H1 (cell line): Measurements from ENCODE around the gene CCDC192. TPM values are rescaled to one million over a fixed set of nuclear protein-coding genes. Genes with fewer than 3 reads are reported as not detected.

Experiments
- CTCF ChIA-PET: fragments of 300-600 bp; sonication (Branson Sonifier 250); formaldehyde crosslinking; loops from one replicate; lab custom pipeline; 2021; ENCODE audit not compliant: partially characterized antibody; lab: Charles Lee
- POLR2A ChIA-PET: fragments of 300-600 bp; sonication (Branson Sonifier 250); formaldehyde crosslinking; loops from one replicate; lab custom pipeline; 2021; ENCODE audit warnings: inconsistent platforms; ENCODE audit not compliant: partially characterized antibody; lab: Charles Lee
- DNase-seq, 2 experiments: peaks; one replicate each; pipeline versions ENCODE4 v3.0.0 to v3.0.0-alpha.2; 2010 to 2022; ENCODE audit warnings: low spot score in 2 of 2, low read depth in 1 of 2, mixed read lengths in 1 of 2
- FAIRE-seq: peaks from 2 replicates; lab custom pipeline; 2011; peaks lifted over from hg19 to GRCh38; lab: Jason Lieb, UNC
- H2AFZ ChIP-seq: 2 replicates; pipeline ENCODE4 v1.8.1; 2012; ENCODE audit warnings: low read length, inconsistent platforms
- H2AK5ac ChIP-seq: 2 replicates; pipeline ENCODE4 v1.6.1; 2013; ENCODE audit warnings: low read depth, low read length
- H2BK120ac ChIP-seq: replicated peaks from 2 replicates; pipeline ENCODE3; 2013; ENCODE audit warnings: low read depth, low read length, inconsistent platforms
- H2BK12ac ChIP-seq: 2 replicates; pipeline ENCODE4 v1.6.1; 2013; ENCODE audit warnings: low read depth, low read length
- H2BK15ac ChIP-seq: 2 replicates; pipeline ENCODE4 v1.6.1; 2013; ENCODE audit warnings: low read length
- H2BK20ac ChIP-seq: 2 replicates; pipeline ENCODE4 v1.6.1; 2013; ENCODE audit warnings: low read length
- H2BK5ac ChIP-seq: 2 replicates; pipeline ENCODE4 v1.6.1; 2013; ENCODE audit warnings: low read depth, low read length
- H3K14ac ChIP-seq: 2 replicates; pipeline ENCODE4 v1.6.1; 2013; ENCODE audit warnings: inconsistent platforms; ENCODE audit not compliant: insufficient read length
- H3K18ac ChIP-seq: 2 replicates; pipeline ENCODE4 v1.6.1; 2013; ENCODE audit warnings: low read length; ENCODE audit errors: extremely low read depth
- H3K23ac ChIP-seq: 2 replicates; pipeline ENCODE4 v1.6.1; 2013; ENCODE audit warnings: inconsistent platforms; ENCODE audit not compliant: insufficient read length
- H3K23me2 ChIP-seq: 2 replicates; pipeline ENCODE4 v1.6.1; 2013; ENCODE audit warnings: low read depth, low read length
- H3K27ac ChIP-seq: 2 replicates; pipeline ENCODE4 v1.6.1; 2011; ENCODE audit warnings: low read depth, low read length, inconsistent platforms
- H3K27me3 ChIP-seq, 4 experiments: replicated peaks in 1 of 4; 1 replicate in 1 of 4; 2 replicates in 3 of 4; pipeline versions ENCODE4 v1.6.1 to v1.8.1; 2011 to 2013; ENCODE audit warnings: low read length in 3 of 4, mild to moderate bottlenecking in 3 of 4, inconsistent platforms in 2 of 4, mixed read lengths in 2 of 4, moderate library complexity in 1 of 4; ENCODE audit not compliant: control insufficient read depth in 3 of 4, insufficient read depth in 3 of 4; ENCODE audit errors: extremely low read depth in 1 of 4
- H3K36me3 ChIP-seq, 4 experiments: 2 replicates each; pipeline versions ENCODE4 v1.6.1 to v1.8.1; 2011 to 2013; ENCODE audit warnings: mild to moderate bottlenecking in 4 of 4, low read length in 3 of 4, moderate library complexity in 2 of 4, control low read depth in 1 of 4, inconsistent platforms in 1 of 4; ENCODE audit not compliant: insufficient read depth in 4 of 4, control insufficient read depth in 2 of 4
- H3K4ac ChIP-seq: replicated peaks from 2 replicates; pipeline ENCODE3; 2013; ENCODE audit warnings: low read length, low read depth, mixed read lengths, inconsistent platforms; ENCODE audit not compliant: insufficient read length
- H3K4me1 ChIP-seq, 4 experiments: replicated peaks in 1 of 4; 1 replicate in 1 of 4; 2 replicates in 3 of 4; pipeline versions ENCODE4 v1.6.1 to v1.8.1; 2011 to 2013; ENCODE audit warnings: low read length in 3 of 4, inconsistent platforms in 2 of 4, mixed read lengths in 1 of 4; ENCODE audit not compliant: insufficient read depth in 4 of 4, control insufficient read depth in 3 of 4
- H3K4me2 ChIP-seq, 2 experiments: 2 replicates each; pipeline versions ENCODE4 v1.6.1 to v1.8.1; 2011 to 2013; ENCODE audit warnings: low read depth in 2 of 2, low read length in 2 of 2, control low read depth in 1 of 2, inconsistent platforms in 1 of 2, mild to moderate bottlenecking in 1 of 2; ENCODE audit not compliant: insufficient read depth in 1 of 2
- H3K4me3 ChIP-seq, 4 experiments: fragments of 200-600, 300-600 bp in 1 of 4; sonication (generic), shearing (Covaris generic), sonication (Bioruptor Twin) in 1 of 4; 2 replicates each; pipeline versions ENCODE4 v1.5.1 to v1.8.1; 2011 to 2016; ENCODE audit warnings: low read length in 4 of 4, low read depth in 3 of 4, control low read depth in 2 of 4, inconsistent platforms in 2 of 4, mild to moderate bottlenecking in 2 of 4, mixed read lengths in 1 of 4, moderate library complexity in 1 of 4; ENCODE audit not compliant: insufficient read depth in 2 of 4; ENCODE audit errors: extremely low read depth in 1 of 4
- H3K56ac ChIP-seq: replicated peaks from 2 replicates; pipeline ENCODE3; 2013; ENCODE audit warnings: low read depth, mild to moderate bottlenecking, mixed read lengths, low read length, inconsistent platforms; ENCODE audit not compliant: insufficient read length
- H3K79me1 ChIP-seq: 2 replicates; pipeline ENCODE4 v1.6.1; 2013; ENCODE audit warnings: low read depth, low read length, control low read depth
- H3K79me2 ChIP-seq, 2 experiments: 2 replicates each; pipeline versions ENCODE4 v1.6.1 to v1.8.1; 2012 to 2013; ENCODE audit warnings: low read length in 2 of 2, mild to moderate bottlenecking in 2 of 2, inconsistent platforms in 1 of 2; ENCODE audit not compliant: insufficient read depth in 2 of 2, control insufficient read depth in 1 of 2
- H3K9ac ChIP-seq, 4 experiments: replicated peaks in 1 of 4; 1 replicate in 1 of 4; 2 replicates in 3 of 4; pipeline versions ENCODE4 v1.6.1 to v1.8.1; 2011 to 2013; ENCODE audit warnings: low read depth in 3 of 4, low read length in 3 of 4, control low read depth in 2 of 4, mild to moderate bottlenecking in 2 of 4, moderate library complexity in 2 of 4, inconsistent platforms in 1 of 4; ENCODE audit errors: extremely low read depth in 1 of 4
- H3K9me3 ChIP-seq, 2 experiments: 2 replicates each; pipeline versions ENCODE4 v1.6.1 to v1.8.1; 2012 to 2013; ENCODE audit warnings: mild to moderate bottlenecking in 2 of 2, moderate library complexity in 2 of 2, control low read depth in 1 of 2, inconsistent platforms in 1 of 2, low read depth in 1 of 2, low read length in 1 of 2, mixed read lengths in 1 of 2; ENCODE audit not compliant: insufficient read depth in 2 of 2
- H4K20me1 ChIP-seq, 2 experiments: replicated peaks in 1 of 2; 2 replicates each; pipeline versions ENCODE3 to v1.8.1; 2011 to 2013; ENCODE audit warnings: inconsistent platforms in 2 of 2, low read length in 2 of 2, mild to moderate bottlenecking in 1 of 2; ENCODE audit not compliant: insufficient read depth in 2 of 2, control insufficient read depth in 1 of 2
- H4K5ac ChIP-seq: 2 replicates; pipeline ENCODE4 v1.6.1; 2013; ENCODE audit warnings: low read length, low read depth, mixed read lengths, inconsistent platforms; ENCODE audit not compliant: insufficient read length
- H4K8ac ChIP-seq: 2 replicates; pipeline ENCODE4 v1.8.0; 2013; ENCODE audit warnings: mild to moderate bottlenecking, moderate library complexity, low read length, inconsistent platforms; ENCODE audit not compliant: insufficient read depth; ENCODE audit errors: extremely low read depth
- H4K91ac ChIP-seq: replicated peaks from 2 replicates; pipeline ENCODE3; 2013; ENCODE audit warnings: low read length, mixed read lengths, inconsistent platforms; ENCODE audit not compliant: insufficient read length
- ASH2L ChIP-seq: fragments of 200-600, 300-600 bp; sonication (generic); IDR thresholded peaks from one replicate; pipeline ENCODE4 v1.7.1; 2017; ENCODE audit warnings: low read length
- ATF3 ChIP-seq: IDR thresholded peaks from 2 replicates; pipeline ENCODE4 v1.6.1; 2011; ENCODE audit warnings: low read depth, mild to moderate bottlenecking, low read length; ENCODE audit not compliant: insufficient read depth
- BCL11A ChIP-seq, 2 experiments: IDR thresholded peaks; one replicate each; pipeline ENCODE4 v1.6.1; 2011; ENCODE audit warnings: low read depth in 2 of 2, low read length in 2 of 2, mild to moderate bottlenecking in 2 of 2
- CTBP2 ChIP-seq: IDR thresholded peaks from 2 replicates; pipeline ENCODE4 v1.7.0; 2011; ENCODE audit warnings: borderline replicate concordance, mild to moderate bottlenecking, moderate library complexity, mixed read lengths, low read length; ENCODE audit not compliant: insufficient read depth, insufficient read length
- E2F6 ChIP-seq: IDR thresholded peaks from 2 replicates; pipeline ENCODE4 v1.6.1; 2012; ENCODE audit warnings: inconsistent platforms
- FOSL1 ChIP-seq: IDR thresholded peaks from 2 replicates; pipeline ENCODE4 v1.6.1; 2011; ENCODE audit warnings: mild to moderate bottlenecking, low read depth, low read length, moderate library complexity; ENCODE audit not compliant: insufficient read depth
- KDM4A ChIP-seq: IDR thresholded peaks from one replicate; pipeline ENCODE4 v1.7.1; 2012; ENCODE audit warnings: low read depth, mild to moderate bottlenecking, moderate library complexity, low read length, inconsistent platforms; ENCODE audit not compliant: severe bottlenecking
- POU5F1 ChIP-seq: IDR thresholded peaks from 2 replicates; pipeline ENCODE4 v1.6.1; 2011; ENCODE audit warnings: low read depth, mild to moderate bottlenecking, low read length, moderate library complexity
- RAD21 ChIP-seq, 2 experiments: IDR thresholded peaks in 1 of 2; conservative IDR thresholded peaks in 1 of 2; 2 replicates each; pipeline ENCODE4 v1.6.1; 2011; ENCODE audit warnings: low read depth in 2 of 2, low read length in 2 of 2, improper control_type of control experiment in 1 of 2, inconsistent platforms in 1 of 2, mild to moderate bottlenecking in 1 of 2, moderate library complexity in 1 of 2
- SRF ChIP-seq: IDR thresholded peaks from 2 replicates; pipeline ENCODE4 v1.6.1; 2011; ENCODE audit warnings: mild to moderate bottlenecking, low read depth, low read length, moderate library complexity
- TBP ChIP-seq: IDR thresholded peaks from 2 replicates; pipeline ENCODE4 v1.6.1; 2011; ENCODE audit warnings: low read depth, low read length, improper control_type of control experiment
- TCF12 ChIP-seq: IDR thresholded peaks from 2 replicates; pipeline ENCODE4 v1.6.1; 2011; ENCODE audit warnings: low read depth, mild to moderate bottlenecking, low read length
- TEAD4 ChIP-seq: IDR thresholded peaks from 2 replicates; pipeline ENCODE4 v1.6.1; 2012; ENCODE audit warnings: low read depth, low read length, inconsistent platforms, mixed read lengths
- WGBS, 2 experiments: shearing (Covaris generic) in 1 of 2; methylation state at CpG; one replicate each; pipeline versions ENCODE4 v1.1.6 to v1.1.7; 2013 to 2015; ENCODE audit warnings: low lambda C conversion rate in 2 of 2, mixed read lengths in 2 of 2, inconsistent platforms in 1 of 2, low coverage in 1 of 2, missing lambda C conversion rate in 1 of 2; ENCODE audit not compliant: insufficient replicate concordance in 2 of 2, insufficient coverage in 1 of 2, insufficient read length in 1 of 2; ENCODE audit errors: extremely low coverage in 1 of 2, missing lambda C conversion rate in 1 of 2; 5-methylcytosine and 5-hydroxymethylcytosine counted together
- polyA plus RNA-seq, 7 experiments: library from polyadenylated mRNA; depleted of rRNA in 3 of 7; stranded (reverse) in 5 of 7; unstranded in 2 of 7; fragments of >200 nt in 5 of 7; fragments of 200-250 nt in 2 of 7; gene quantifications; 1 replicate in 5 of 7; 2 replicates in 1 of 7; 4 replicates in 1 of 7; pipeline versions ENCODE4 v1.2.1 to v1.2.3, GENCODE V29; 2011 to 2013; ENCODE audit warnings: missing spikeins in 2 of 7, mixed read lengths in 2 of 7
- total RNA-seq: library from RNA; stranded (reverse); fragmentation: NEBNext Ultra II Directional; extraction: Animal tissue kit (Norgen Biotek cat#: 25700); gene quantifications from 2 replicates; pipeline ENCODE4 v1.2.1, GENCODE V29; 2021

Gene CCDC192
- total and polyA plus RNA-seq, 2 of the 8 experiments (the other 6 are each of a cell fraction or from before 2014, with no cell fraction given): 0.61 TPM; not detected in 1

- no peak overlapping the region for H3K18ac ChIP-seq
- H2AFZ ChIP-seq: no peak overlapping the region
- no peak overlapping the region for H3K9ac ChIP-seq
- no peak overlapping the region for H3K14ac ChIP-seq
- no peaks in the 10 kb centered on the region for H3K4me1 ChIP-seq
- no peaks in the 10 kb centered on the region for H4K20me1 ChIP-seq
- H2BK5ac ChIP-seq: no peak overlapping the region
- no peaks in the 10 kb centered on the region for H3K27me3 ChIP-seq
- 88% methylated on average over 1 of the region's 1 CpG; no CpG with 5 or more reads in 1 of the 2 experiments for WGBS, 2 experiments
- H4K91ac ChIP-seq: no peak overlapping the region
- no peaks in the 10 kb centered on the region for H3K79me2 ChIP-seq
- H2BK120ac ChIP-seq: no peak overlapping the region
- H3K9me3 ChIP-seq: no peaks in the 10 kb centered on the region
- CTCF ChIA-PET: interaction anchor here (0.6 kb wide), 1 partner anchor 294 kb away, joined by 3 read pairs; no protein-coding TSS in a partner anchor
- no peak overlapping the region for H3K23ac ChIP-seq
- no peak overlapping the region for H4K8ac ChIP-seq
- POLR2A ChIA-PET: no interaction called here
- no peak overlapping the region for H3K4ac ChIP-seq
- H3K56ac ChIP-seq: no peak overlapping the region
- H3K4me3 ChIP-seq: no peak overlapping the region
- H2BK20ac ChIP-seq: no peak overlapping the region
- no peak overlapping the region for H4K5ac ChIP-seq
- no peaks in the 10 kb centered on the region for H3K23me2 ChIP-seq
- H3K79me1 ChIP-seq: no peaks in the 10 kb centered on the region
- DNase-seq (no peak), FAIRE-seq (no peak)
- H3K4me2 ChIP-seq: no peak overlapping the region
- H3K36me3 ChIP-seq: no peaks in the 10 kb centered on the region
- no peak overlapping the region for H2AK5ac ChIP-seq
- no peak overlapping the region for H2BK12ac ChIP-seq
- H3K27ac ChIP-seq: no peak overlapping the region
- H2BK15ac ChIP-seq: no peak overlapping the region
- no peak for TF ChIP-seq ATF3
- no peak for TF ChIP-seq CTBP2
- TF ChIP-seq ASH2L: no peak
- no peak for TF ChIP-seq POU5F1
- no peak for TF ChIP-seq BCL11A (IDR thresholded peaks at IDR 0.05; ENCODE audit: low read depth in 2 of 2, low read length in 2 of 2)
- no peak for TF ChIP-seq RAD21 (IDR thresholded peaks at IDR 0.05 in 1 of 2, conservative IDR thresholded peaks at IDR 0.05 in 1 of 2; ENCODE audit: low read depth in 2 of 2, low read length in 2 of 2)
- no peak for TF ChIP-seq SRF
- no peak for TF ChIP-seq KDM4A
- no peak for TF ChIP-seq E2F6
- no peak for TF ChIP-seq TCF12
- TF ChIP-seq FOSL1: no peak
- TF ChIP-seq TBP: no peak
- TF ChIP-seq TEAD4: no peak
Measured at GRCh38 chr5:127680595-127680994, 22.6 kb upstream of the CCDC192 start.
